Brain microvascular endothelial cell (primary cell): Measurements from ENCODE around the gene NR1D1.
A peak's percentile ranks its signal among the peaks of the same experiment; 100 is the strongest.

Experiments
- DNase-seq: peaks from one replicate; pipeline ENCODE4 v3.0.0-alpha.2; 2020
- H3K27ac ChIP-seq: fragments of 250-450 bp; sonication (Bioruptor Pico); 2 replicates; pipeline ENCODE4 v1.5.1; 2020; ENCODE audit warnings: mild to moderate bottlenecking, moderate library complexity
- H3K27me3 ChIP-seq: fragments of 250-450 bp; sonication (Bioruptor Pico); replicated peaks from 2 replicates; pipeline ENCODE4 v1.5.1; 2020; ENCODE audit warnings: mild to moderate bottlenecking
- H3K36me3 ChIP-seq: fragments of 250-450 bp; sonication (Bioruptor Pico); replicated peaks from 2 replicates; pipeline ENCODE4 v1.5.1; 2020; ENCODE audit warnings: mild to moderate bottlenecking
- H3K4me3 ChIP-seq: 2 replicates; pipeline ENCODE4 v1.5.1; 2011; ENCODE audit warnings: low read depth, mild to moderate bottlenecking, control low read depth, low read length, moderate library complexity
- in situ Hi-C: cut with HindIII; loops from 2 replicates; pipeline ENCODE4 v1.10.0; 2017; ENCODE audit warnings: low sequenced_read_pairs, low pct_ligation_motif_present
- TF ChIP-seq, protein P1 (sequence below): IDR thresholded peaks from 2 replicates; pipeline ENCODE4 v1.5.1; 2011; ENCODE audit warnings: low read depth, mild to moderate bottlenecking, moderate library complexity, low read length, control low read depth, inconsistent platforms; ENCODE audit errors: missing control alignments

NR1D1 gene

GRCh38 chr17:40075942-40076498 lies 24.4 kb downstream of the NR1D1 start:
- in situ Hi-C loops: no loop called here
- Histone ChIP-seq H3K27me3 (no peaks in the 10 kb centered on the region), H3K36me3 (peaks cover 4% of the 10 kb centered on the region), H3K27ac (no peak overlapping the region), H3K4me3 (no peak overlapping the region)
- DNase-seq: no peak
- TF ChIP-seq, protein P1, sequence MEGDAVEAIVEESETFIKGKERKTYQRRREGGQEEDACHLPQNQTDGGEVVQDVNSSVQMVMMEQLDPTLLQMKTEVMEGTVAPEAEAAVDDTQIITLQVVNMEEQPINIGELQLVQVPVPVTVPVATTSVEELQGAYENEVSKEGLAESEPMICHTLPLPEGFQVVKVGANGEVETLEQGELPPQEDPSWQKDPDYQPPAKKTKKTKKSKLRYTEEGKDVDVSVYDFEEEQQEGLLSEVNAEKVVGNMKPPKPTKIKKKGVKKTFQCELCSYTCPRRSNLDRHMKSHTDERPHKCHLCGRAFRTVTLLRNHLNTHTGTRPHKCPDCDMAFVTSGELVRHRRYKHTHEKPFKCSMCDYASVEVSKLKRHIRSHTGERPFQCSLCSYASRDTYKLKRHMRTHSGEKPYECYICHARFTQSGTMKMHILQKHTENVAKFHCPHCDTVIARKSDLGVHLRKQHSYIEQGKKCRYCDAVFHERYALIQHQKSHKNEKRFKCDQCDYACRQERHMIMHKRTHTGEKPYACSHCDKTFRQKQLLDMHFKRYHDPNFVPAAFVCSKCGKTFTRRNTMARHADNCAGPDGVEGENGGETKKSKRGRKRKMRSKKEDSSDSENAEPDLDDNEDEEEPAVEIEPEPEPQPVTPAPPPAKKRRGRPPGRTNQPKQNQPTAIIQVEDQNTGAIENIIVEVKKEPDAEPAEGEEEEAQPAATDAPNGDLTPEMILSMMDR: no peak

GRCh38 chr17:40075201-40075941 lies 25.0 kb downstream of the NR1D1 start:
- Histone ChIP-seq H3K4me3 (no peak overlapping the region), H3K36me3 (peaks cover 4% of the 10 kb centered on the region), H3K27me3 (no peaks in the 10 kb centered on the region), H3K27ac (no peak overlapping the region)
- TF ChIP-seq, protein P1: peak; percentile 96
- no peak for DNase-seq
- in situ Hi-C loops: no loop called here

DNA sequence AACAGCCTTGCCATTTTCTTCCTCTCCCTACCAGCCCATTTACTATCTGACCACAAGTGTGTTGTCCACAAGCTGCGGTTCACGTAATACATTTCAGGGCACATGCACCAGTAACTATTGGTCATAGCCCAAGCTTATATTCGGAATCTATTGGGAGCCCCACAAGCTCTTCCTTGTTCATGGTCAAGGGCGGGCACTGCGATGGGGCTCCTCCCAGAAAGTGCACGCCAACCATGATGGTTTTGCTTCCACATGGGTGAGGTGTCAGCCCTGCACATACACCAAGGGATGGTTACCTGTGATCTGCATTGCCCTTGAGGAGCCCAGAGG lies 25.6 kb downstream of the NR1D1 start:
- in situ Hi-C loops: no loop called here
- Histone ChIP-seq H3K4me3 (no peak overlapping the region), H3K36me3 (peaks cover 4% of the 10 kb centered on the region), H3K27me3 (no peaks in the 10 kb centered on the region), H3K27ac (no peak overlapping the region)
- DNase-seq: no peak
- TF ChIP-seq, protein P1: no peak

DNA sequence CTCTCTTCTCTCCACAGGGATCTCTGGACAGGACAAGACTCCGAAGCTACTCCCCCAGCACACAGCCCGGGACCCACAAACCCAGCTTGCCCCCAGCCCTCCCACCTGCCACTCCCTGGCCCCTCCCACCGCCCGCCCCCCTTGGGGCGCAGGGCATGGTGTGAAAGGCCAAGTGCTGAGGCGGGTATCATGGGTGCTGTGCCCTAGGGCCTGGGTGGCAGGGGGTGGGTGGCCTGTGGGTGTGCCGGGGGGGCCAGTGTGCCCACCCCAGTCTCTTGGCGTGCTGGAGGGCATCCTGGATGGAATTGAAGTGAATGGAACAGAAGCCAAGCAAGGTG lies 26.2 kb downstream of the NR1D1 start:
- in situ Hi-C loops: no loop called here
- no peaks in the 10 kb centered on the region for H3K27me3 ChIP-seq
- H3K4me3 ChIP-seq: no peak overlapping the region
- H3K27ac ChIP-seq: no peak overlapping the region
- DNase-seq: no peak
- TF ChIP-seq, protein P1: no peak
- H3K36me3 ChIP-seq: peaks cover 4% of the 10 kb centered on the region

DNA sequence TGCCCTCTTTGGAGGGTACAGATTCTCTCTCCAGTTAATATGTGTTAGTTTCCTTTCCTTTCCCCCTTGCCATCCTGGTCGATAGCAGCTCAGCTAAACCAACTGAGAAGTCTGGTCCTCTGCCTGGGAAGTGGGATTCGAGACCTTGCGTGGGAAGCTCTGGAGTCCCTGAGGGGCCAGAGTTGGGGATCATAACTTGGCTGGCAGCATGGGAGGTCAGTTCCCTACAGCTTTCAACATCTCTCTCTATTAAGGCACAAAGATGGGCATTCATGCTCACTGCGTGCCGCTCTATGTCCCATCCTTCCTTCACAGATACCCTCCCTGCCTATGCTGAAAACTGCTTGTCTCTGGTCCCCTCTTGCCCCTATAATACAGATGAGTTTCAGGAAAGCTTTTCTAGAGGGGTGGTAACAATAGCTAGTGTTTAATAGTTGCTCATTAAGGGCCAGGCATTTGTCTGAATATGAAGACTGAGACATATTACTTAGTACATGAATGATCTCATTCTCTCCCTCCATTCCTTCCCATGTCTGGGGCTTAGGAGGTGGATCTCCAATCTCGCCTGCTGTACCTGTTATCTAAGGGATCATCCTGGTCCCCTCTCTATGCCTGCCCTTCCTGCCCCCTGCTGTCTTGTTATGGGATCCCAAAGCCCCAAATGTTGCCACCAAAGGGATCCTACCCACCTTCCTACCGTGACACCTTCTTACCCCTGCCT lies 26.8 kb downstream of the NR1D1 start:
- in situ Hi-C loops: no loop called here
- Histone ChIP-seq H3K36me3 (peaks cover 4% of the 10 kb centered on the region), H3K4me3 (no peak overlapping the region), H3K27me3 (no peaks in the 10 kb centered on the region), H3K27ac (no peak overlapping the region)
- no peak for DNase-seq
- TF ChIP-seq, protein P1: no peak
